ENCODE data around the gene FGD3.
"Not testable (repeated sequence)": the region's sequence is repeated elsewhere in the genome, so short reads cannot be mapped to it uniquely, and the experiment has no call there.

Gene FGD3

GRCh38 chr9:92947268-92948037 lies at the start of gene FGD3:
Gene FGD3 (plus strand): TSS chr9:92947523. CDS start chr9:92976257, 28,734 bp downstream.
- TF ChIP-seq CTCF (IDR thresholded peaks at IDR 0.05; ENCODE audit: low read depth, low read length, missing control alignments) = no peak
- in situ Hi-C loops (cut with HindIII; ENCODE audit: low sequenced_read_pairs) = no loop called here
- H3K4me3 ChIP-seq (ENCODE audit: low read depth, low read length) = peak within 1 kb of the TSS; percentile 39
- DNase-seq (ENCODE audit: low read depth) = no peak

- DNase-seq (ENCODE audit: low read depth); H3K4me3 ChIP-seq (ENCODE audit: low read depth, low read length); in situ Hi-C loops (cut with HindIII; ENCODE audit: low sequenced_read_pairs): not testable (repeated sequence)
Observed at GRCh38 chr9:92905137-92905536, 42.2 kb upstream of the FGD3 start.

- in situ Hi-C loops (cut with HindIII; ENCODE audit: low sequenced_read_pairs) = no loop called here
- TF ChIP-seq CTCF (IDR thresholded peaks at IDR 0.05; ENCODE audit: low read depth, low read length, missing control alignments) = no peak
- no peak for DNase-seq (ENCODE audit: low read depth)
- H3K4me3 ChIP-seq (ENCODE audit: low read depth, low read length) = no peak overlapping the region
Observed at GRCh38 chr9:92911511-92912475, 35.5 kb upstream of the FGD3 start.

- no peak for DNase-seq (ENCODE audit: low read depth)
- no peak for TF ChIP-seq CTCF (IDR thresholded peaks at IDR 0.05; ENCODE audit: low read depth, low read length, missing control alignments)
- in situ Hi-C loops (cut with HindIII; ENCODE audit: low sequenced_read_pairs) = no loop called here
- no peak overlapping the region for H3K4me3 ChIP-seq (ENCODE audit: low read depth, low read length)
Observed at GRCh38 chr9:92917176-92917800, 30.0 kb upstream of the FGD3 start.

DNA sequence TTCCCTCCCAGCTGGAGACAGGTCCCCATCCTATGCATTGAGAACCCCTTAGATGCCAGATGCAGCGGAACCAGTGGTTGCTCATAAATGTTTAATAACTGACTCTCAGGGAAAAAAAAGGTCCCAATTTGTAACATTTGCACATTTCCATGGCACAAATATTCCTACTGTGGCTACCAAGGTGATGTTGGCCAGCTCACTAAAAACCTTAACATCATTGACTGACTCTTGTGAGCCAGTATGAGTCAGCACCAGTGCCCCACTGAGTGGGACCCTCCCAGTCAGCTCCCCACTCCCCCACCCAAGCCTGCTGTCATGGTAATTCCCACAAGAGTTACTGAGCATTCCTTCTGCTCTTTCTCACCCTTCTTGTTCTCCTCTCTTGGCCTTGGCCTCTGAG lies 26.9 kb upstream of the FGD3 start:
- in situ Hi-C loops (cut with HindIII; ENCODE audit: low sequenced_read_pairs) = no loop called here
- no peak overlapping the region for H3K4me3 ChIP-seq (ENCODE audit: low read depth, low read length)
- no peak for DNase-seq (ENCODE audit: low read depth)
- no peak for TF ChIP-seq CTCF (IDR thresholded peaks at IDR 0.05; ENCODE audit: low read depth, low read length, missing control alignments)

GRCh38 chr9:92931606-92932005 lies 15.7 kb upstream of the FGD3 start:
- no peak for DNase-seq (ENCODE audit: low read depth)
- no peak overlapping the region for H3K4me3 ChIP-seq (ENCODE audit: low read depth, low read length)
- no peak for TF ChIP-seq CTCF (IDR thresholded peaks at IDR 0.05; ENCODE audit: low read depth, low read length, missing control alignments)
- in situ Hi-C loops (cut with HindIII; ENCODE audit: low sequenced_read_pairs) = no loop called here
